T1000 (cell line): Measurements from ENCODE around the gene NEDD4L.

ENCODE experiments used
- DNase-seq: peaks from one replicate; lab custom pipeline; 2025; ENCODE audit warnings: mixed read lengths; lab: John Stamatoyannopoulos, UW

NEDD4L gene

DNA sequence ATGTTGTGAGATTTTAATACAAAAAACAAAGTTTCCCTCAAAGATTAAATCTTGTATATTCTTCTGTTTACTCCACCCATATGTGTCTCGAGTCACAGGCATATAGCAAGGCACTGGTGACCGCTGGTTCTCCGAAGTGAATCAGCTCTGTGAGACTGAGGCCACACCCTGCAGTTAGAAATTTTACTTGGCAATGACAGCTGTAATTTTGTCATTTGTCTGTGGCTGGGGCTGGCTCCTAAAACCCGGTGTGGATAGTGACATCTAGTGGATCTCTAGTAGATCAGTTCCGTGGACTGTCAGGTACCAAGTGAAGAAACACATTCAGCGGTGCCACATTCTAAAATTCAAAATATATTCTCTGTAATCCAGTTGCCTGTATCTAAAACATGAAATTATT is 278.0 kb downstream of the NEDD4L start:
- DNase-seq: peak; percentile 19

DNA sequence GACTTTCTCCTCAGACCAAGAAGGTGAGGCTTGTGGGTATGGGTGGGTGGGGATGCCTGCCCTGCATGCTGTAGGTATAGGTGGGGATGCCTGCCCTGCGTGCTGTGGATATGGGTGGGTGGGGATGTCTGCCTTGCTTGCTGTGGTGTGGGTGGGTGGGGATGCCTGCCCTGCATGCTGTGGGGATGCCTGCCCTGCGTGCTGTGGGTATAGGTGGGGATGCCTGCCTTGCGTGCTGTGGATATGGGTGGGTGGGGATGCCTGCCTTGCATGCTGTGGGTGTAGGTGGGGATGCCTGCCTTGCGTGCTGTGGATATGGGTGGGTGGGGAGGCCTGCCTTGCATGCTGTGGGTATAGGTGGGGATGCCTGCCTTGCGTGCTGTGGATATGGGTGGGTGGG is 278.4 kb downstream of the NEDD4L start:
- DNase-seq: no peak

DNA sequence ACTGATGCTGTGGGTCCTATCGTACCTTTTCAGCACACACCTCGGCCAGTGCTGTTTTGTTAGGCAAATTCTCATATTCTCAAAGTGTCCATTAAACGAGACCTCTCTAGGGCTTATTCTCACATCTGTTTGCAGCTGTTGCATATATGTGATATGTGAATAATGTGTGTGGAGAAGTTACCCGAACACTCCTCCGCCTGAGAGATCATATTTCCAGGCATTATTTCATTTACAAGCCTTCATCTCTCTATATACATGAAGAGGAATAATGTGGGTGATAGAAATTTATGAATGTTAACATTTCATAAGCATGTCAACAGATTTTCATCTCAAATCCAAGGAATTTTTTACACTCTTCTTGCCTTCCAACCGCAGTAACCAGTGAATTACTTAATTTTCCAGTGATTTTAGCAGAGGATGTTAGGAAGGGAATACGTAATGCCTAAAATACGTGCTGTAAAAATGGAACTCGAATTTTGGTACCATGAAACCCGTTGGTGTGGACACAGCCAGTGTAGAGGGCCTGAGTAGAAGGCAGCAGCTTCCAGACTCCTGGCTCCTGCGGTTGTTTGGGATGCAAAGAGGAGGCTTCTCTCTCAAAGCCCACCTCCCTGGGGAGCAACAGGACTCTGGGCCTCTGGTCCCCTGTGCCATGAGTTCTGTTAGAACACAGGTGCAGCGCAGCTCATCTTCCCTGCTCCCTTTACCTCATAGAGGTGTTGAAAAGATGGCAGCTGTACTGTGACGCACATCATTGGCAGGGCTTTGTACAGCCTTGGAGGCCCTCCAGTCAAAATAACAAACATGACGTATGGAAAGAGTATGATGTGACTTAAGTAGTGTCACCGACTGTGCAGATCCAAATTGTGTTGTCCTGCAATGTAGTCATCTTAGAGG is 280.1 kb downstream of the NEDD4L start:
- DNase-seq: no peak

DNA sequence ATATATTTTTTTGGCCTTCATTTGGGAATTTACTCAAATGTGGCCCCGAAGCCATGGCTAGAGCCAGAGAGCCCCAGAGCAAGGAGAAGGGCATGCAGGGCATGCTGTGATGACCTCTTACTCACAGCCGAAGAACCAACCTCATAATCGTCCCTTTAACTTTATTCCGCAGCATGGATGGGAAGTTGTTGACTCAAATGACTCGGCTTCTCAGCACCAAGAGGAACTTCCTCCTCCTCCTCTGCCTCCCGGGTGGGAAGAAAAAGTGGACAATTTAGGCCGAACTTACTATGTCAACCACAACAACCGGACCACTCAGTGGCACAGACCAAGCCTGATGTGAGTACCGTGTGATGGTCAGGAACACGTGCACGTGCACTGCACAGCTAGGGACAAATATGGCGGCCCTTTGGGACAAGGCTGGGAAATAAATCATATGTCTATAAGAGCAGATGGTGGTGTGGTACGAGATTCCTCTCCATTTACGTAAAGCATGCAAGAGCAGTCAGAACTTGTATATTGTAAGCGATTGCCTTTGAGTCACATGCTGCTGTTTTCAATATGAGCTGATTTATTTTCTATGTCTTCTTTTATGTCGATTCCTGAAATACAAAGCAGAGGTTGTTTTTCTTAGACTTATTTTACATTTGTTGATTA is 280.9 kb downstream of the NEDD4L start:
- DNase-seq: no peak

DNA sequence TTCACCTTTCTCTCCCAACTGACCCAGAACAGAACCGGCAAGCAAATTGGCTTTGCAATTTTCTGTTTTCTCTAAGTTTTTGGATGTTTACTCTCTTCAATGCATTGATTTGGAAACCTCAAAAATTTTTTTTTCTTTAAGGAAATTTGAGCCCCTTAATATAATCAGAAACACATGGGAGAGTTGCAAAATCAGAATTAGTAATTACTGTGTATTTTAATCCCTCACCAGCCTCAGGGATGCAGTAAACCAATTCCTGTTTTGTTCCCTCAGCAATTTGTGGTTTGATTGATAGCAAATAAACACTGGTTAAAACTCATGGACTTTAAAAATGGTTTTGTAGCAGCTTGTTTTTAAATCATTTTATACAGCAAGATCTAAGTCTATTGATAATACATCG is 281.5 kb downstream of the NEDD4L start:
- DNase-seq: no peak

DNA sequence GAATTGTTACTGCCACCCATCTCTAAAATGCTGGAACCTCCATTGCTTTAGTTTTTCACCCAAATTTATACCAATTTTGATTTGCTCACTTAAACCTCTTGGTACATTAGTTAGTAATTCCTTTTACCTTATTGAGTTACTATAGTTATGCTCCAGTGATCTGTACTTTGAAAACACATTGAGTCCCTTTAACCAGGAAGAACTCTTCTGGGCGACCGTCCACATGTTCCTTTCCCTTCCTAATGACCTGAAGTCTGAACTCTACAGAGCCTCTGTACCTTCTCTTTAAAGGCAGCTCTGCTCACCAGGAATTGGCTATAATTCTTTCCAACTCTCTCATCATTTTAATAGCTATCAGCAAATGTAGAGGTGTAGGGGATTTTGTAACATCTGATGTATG is 290.0 kb downstream of the NEDD4L start:
- no peak for DNase-seq

DNA sequence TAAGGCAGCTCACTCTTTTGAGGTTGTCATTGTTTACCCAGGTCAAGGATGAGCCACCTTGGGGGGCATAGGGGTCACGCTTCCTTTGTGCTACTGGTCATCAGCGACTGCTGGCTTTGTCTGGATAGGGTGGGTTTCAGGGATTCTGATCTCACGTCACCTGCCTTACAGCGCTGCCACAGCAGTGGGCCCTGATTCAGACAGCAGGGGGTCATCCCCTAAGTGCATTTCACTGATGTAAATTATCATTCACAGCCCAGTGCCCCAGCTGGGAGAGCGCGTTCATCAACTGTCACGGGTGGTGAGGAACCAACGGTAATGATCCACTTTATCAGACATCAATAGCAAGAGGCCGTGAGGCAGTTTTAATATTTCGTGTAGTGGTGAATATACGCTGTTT is 291.2 kb downstream of the NEDD4L start:
- no peak for DNase-seq

DNA sequence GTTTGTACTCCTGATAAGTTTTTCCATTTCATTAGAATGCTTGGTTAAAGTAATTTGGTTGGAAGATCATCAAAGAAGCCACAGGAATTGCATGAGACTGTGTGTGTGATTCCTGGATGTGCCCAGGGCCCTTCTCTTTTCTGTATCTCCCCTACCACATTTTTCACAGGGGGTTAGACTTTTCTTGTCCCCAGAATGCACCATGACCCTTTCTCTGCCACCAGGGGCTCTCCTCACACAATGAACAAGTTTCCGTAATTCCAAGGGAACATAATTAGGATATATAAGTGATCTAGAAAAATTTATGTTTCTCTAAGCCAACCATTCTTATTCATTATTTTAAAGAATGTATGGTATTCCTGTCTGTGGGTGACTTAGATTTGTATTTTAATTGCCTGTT is 291.8 kb downstream of the NEDD4L start:
- DNase-seq: no peak

DNA sequence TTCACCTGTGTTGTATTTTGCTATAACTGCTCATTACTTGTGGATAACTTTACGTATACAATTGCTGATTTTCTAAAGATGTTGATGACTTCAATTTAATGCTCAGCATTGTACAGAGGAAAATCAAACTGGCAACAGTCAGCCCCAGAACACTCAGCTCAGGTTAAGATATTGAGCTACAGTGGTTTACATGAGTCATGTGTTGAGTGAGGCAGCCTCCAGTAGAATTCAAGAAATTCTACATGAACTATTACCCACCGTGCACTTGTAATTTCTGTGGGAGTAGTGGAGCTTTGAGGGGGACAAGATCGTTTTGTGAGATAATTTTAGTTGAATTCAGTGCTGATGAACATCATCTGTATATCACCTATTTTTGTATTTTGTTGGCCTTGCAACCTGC is 292.6 kb downstream of the NEDD4L start:
- DNase-seq: no peak

DNA sequence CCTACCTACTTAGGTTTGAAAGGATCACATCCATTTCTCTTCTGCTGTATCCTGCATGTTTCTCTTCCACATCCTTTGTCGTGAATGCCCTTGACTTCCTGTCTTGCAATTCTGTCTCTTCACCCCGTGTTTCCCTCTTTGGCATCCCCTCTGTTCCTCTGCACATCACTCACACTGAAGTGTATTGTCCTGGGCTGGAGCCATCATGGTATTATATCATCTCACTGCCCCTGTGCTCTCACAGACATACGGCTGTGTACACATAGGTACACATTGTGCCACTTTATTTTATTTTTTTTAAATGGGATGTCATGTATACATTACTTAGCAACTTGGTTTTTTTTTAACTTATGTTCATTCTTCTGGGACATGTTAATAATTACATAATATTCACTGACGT is 293.3 kb downstream of the NEDD4L start:
- DNase-seq: no peak

DNA sequence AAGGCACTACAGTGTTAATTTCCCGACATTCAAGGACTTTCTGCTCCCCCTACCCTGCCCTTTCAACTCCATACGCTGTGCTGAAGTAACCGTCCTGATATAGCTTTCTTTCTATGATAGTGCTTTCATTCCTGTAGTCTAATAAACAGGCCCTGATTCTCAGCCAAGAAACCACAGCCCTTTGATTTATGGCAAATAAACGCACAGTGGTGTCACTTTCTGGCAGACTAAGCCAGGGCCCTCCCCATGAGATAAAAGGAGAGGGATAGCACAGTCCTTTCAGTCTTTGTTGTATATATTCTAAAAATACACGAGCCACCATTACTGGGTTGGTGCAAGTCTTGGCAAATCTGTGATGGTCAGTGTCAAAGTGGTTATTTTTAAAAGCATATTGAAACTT is 293.7 kb downstream of the NEDD4L start:
- DNase-seq: no peak

DNA sequence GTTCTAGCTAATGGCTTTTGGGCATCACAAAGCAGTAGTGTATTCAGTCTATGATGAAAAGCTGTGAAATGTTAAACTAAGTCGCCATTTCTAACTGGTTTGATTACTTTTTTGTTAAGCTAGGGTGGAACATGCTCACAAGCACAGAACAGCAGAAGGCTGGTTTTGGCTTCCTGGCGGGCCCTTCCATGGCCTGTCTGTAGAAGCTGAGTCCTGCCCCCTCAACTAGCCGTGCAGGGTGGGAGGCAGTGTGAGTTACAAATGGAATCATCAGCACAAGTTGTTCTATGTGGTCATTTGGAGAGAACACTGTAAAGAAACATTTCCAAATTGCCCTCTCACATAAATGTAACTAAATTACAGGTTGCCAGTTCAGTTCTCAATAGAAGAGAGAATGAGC is 294.1 kb downstream of the NEDD4L start:
- DNase-seq: no peak

DNA sequence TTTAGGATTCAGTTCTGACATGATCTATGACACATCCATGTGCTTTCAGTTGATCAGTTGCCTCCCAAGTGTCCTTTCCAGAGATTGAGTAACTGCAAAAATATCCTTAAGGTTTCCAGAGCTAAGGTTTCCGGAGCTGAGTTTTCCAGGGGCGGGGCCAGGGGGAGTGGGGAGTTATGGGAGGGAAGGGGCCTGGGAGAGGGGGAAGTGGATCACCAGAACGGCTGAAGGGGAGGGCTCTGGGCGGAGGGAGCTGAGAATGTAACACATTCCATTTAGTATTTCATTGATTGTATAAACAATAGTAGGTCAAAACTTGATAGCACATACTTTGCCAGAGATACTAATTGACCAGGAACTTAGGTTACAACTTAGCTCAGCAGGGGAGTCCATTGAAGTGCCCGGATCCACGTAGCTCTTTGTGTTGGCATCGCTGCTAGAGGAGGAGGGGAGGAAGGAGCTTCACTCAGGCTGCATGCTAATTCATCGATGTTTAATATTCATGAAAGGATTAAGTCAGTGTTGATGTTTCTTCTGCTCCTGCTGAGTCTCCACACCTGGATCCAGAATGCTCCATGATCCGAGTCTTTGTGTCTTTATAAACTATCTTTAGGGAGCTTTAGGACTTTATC is 295.1 kb downstream of the NEDD4L start:
- DNase-seq: no peak

DNA sequence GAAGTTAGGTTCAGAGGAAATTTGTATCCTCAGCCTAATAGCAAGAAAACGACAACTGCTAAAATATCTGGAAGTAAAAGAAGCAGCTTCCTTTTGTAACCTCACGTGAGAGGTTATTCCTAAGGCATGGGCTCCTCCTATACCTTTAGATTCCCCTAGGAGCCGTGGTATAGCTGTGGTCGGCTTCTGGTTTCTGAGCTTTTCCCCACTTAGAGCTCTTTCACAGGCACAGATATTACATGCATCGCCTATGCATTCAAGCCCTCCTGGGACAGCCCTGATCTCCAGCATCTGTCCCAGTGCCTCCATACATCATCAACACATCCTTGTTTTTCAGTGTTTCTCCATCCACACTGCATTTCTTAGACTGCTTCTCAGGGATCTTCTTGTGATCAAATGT is 295.9 kb downstream of the NEDD4L start:
- no peak for DNase-seq

DNA sequence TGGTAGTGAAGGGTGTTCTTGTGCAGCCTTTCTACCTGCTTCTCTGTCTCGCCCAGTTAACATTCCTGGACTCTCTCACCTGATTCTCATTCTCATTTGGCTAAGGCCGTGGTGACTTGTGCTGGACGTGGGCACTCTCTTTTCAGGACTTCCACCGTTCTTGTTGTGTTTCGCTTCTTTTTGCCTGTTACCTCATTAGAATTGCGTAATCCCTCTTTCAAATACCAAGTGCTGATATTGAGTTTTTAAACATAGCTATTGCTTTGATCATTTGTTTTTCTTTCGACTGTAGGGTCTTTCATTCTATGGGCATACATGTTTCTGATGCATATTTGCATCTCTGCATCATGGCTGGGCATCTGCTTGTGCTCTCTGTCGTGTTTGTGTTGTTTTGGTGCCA is 297.9 kb downstream of the NEDD4L start:
- no peak for DNase-seq

DNA sequence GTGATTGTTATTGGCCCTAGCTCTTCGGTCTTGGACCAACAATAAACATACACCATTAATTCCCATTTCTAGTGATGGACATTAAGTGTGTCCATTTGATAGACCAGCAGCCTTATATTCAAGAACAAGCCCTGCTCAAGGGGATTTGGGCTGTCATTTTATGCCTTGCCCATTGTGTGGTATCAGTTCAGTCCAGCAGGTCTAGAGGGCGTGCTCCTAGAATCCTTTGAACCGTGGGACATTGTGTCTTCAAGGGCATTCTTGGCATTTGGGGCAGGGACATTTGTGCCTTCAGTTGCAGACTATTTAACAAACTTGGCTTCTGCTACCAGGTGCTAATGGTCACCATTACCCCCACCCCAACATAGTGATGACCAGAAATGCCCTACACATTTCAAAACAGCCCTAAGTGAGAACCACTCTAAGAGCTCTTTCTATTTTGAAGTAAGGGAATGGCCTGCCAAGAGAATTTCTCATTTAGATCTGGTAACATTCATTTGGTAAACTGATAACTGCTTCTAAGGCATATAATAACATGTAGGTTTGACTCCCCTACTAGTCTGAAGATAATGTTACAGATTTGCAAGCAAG is 300.1 kb downstream of the NEDD4L start:
- no peak for DNase-seq

DNA sequence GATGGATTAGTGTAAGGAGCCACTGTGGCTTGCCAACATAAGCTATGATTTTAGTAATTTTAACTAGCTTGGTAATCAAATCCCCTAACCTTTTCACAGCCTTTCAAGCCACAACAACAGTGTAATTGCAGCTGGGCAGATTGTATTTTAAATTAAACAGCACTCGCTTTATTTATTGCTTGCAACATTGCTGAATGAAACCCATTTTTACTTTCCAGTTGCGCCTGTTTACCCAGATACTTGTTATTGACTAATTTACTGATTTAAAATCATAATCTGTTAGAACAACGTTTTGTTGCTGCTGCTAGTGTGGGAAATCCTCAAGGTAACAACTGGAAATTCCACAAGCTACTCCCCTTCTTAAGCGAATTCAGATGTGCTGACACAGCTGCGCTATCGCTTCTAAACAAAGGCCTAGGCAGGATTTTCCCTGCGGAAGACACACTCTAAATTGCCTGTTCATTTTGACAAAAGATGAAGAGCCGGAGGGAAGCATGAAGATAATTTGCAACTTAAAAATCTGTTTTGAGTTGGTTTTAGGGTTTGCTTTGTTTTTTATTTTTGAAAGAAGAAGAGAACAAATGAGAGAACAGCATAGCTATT is 300.9 kb downstream of the NEDD4L start:
- no peak for DNase-seq

DNA sequence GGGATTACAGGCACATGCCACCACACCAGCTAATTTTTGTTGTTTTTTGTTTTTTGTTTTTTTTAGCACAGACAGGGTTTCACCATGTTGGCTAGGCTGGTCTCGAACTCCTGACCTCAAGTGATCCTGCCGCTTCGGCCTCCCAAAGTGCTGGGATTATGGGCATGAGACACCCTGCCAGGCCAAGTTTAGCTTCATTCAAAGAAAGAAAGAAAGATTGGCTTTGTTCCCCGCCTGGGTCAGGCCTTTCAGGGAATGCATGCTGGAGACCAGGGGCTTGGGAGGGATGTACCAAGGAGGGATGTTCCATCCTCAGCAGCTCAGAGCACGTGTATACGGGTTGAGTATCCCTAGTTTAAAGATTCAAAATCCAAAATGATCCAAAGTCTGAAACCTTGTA is 301.8 kb downstream of the NEDD4L start:
- no peak for DNase-seq

DNA sequence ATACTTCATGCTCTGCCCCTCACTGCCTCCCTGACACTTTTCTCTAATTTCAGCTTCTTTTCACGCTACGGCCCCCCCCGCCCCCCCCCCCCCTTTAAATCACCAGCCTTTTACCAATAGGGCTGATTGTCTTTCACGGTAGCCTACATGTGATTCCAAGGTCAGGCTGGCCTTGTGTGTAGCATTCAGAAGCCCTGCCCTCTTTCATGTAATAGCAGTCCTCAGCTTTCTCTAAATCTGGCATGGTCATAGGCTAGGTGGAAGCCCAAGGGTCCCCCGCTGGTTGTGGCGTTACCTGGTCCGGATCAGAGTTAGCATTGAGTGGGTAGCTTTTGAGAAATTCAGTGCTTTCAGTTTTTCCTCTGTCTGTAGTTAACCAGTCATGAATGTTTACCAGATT is 303.1 kb downstream of the NEDD4L start:
- DNase-seq: no peak

DNA sequence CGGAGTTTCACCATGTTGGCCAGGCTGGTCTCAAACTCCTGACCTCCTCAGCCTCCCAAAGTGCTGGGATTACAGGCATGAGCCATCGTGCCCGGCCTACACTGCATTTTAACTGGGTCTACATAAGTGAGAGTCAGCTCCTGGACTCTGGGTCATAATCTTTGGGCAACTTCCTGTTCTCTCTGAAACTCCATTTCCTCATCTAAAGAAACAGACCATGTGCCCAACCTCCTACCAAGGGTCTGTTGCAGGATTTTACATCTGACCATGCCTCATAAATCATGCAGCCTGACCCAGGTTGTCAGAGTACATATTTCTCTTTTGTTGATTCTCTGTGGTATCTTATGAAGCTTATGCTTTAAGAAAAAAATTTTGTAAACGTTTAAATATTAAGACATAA is 304.5 kb downstream of the NEDD4L start:
- DNase-seq: no peak

DNA sequence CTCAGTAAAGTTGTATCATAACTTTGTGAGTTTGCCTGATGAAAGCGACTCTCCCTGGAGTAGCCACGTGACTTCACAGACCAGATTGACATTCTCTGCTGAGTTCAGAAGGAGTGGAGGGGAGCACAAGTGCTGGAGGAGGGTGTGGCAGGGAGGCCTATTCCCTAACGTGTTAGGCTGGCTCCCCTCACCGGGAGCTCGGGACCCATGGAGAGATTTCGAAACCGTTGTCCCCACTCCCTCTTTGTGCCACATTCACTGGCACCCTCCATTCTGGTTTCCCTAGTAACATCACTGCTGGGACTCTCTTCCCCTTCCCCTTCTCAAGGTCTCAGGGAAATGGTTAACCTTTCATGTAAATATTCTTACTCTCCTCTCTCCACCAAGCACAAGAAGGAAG is 304.9 kb downstream of the NEDD4L start:
- no peak for DNase-seq

DNA sequence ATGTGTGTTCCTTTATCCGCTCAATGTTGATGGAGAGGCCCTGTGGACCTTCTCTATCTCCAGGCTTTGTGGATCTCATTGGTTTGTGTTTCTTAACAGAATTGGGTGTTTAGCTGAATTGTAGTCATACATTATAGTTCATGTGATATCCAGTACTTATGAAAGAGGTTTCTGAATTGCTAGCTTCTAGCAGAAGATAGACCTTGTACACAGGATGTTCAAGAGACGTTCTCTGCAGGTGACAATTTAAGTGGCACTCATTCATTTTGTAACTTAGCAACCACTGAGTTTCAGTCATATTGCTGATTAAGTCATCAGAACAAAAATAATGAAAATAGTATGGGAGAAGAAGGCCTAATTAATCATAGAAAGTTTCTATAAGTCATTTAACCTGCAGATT is 305.6 kb downstream of the NEDD4L start:
- DNase-seq: no peak
